Ovary (tissue), 3 donors: Measurements from ENCODE around the gene INTS7.

Source experiments
- CTCF ChIP-seq, 3 donors: fragments of 450-650 bp in 2 of 3; fragments of 200-600 bp in 1 of 3; IDR thresholded peaks; one replicate each; pipeline versions ENCODE4 v1.5.1 to v1.8.0; 2016 to 2022; ENCODE audit warnings: antibody characterized with exemption in 3 of 3, mild to moderate bottlenecking in 1 of 3
- POLR2A ChIP-seq: fragments of 450-650 bp; IDR thresholded peaks from one replicate; pipeline ENCODE4 v1.6.1; 2017; ENCODE audit warnings: antibody characterized with exemption, mild to moderate bottlenecking, moderate library complexity
- donor health status: DM: no; HTN: no; CAD: no.

GRCh38 chr1:212044851-212045250 lies 9.5 kb upstream of the INTS7 start:
- TF ChIP-seq CTCF (IDR thresholded peaks at IDR 0.05) (no peak), POLR2A (no peak)
